HepG2 (cell line): ENCODE results near the gene PRICKLE2. TPM values are rescaled to one million over a fixed set of nuclear protein-coding genes. Genes with fewer than 3 reads are reported as not detected.

Experiments
- ATAC-seq: fragments of 200-7000 bp; cut with Tn5 transposase; 3 replicates; pipeline ENCODE4 v1.9.1; 2020; ENCODE audit warnings: mild to moderate bottlenecking, moderate library complexity
- BruUV-seq: library from RNA; stranded (reverse); fragments of 400-500 nt; replicated peaks from 2 replicates; lab custom pipeline; 2021; lab: Mats Ljungman, UMichigan
- CTCF ChIA-PET: fragments of 300-600 bp; formaldehyde crosslinking; extraction: SDS; loops from one replicate; lab custom pipeline; 2021; ENCODE audit warnings: low total read pairs, inconsistent platforms, low intra/inter-chr PET ratio; lab: Yijun Ruan, JAX
- POLR2A ChIA-PET: fragments of 350-600 bp; sonication (Branson Sonifier 250); formaldehyde crosslinking; loops from one replicate; lab custom pipeline; 2020; ENCODE audit warnings: antibody characterized with exemption, inconsistent platforms; lab: Yijun Ruan, JAX
- DNase-seq: peaks from one replicate; pipeline ENCODE4 v3.0.0-alpha.2; 2015; ENCODE audit warnings: low spot score
- FAIRE-seq: peaks from 3 replicates; lab custom pipeline; 2011; peaks lifted over from hg19 to GRCh38; lab: Jason Lieb, UNC
- H2AFZ ChIP-seq: one replicate; pipeline ENCODE4 v1.6.1; 2011; ENCODE audit warnings: low read length, inconsistent platforms
- H3K27ac ChIP-seq: fragments of 300-600 bp; 3 replicates; pipeline ENCODE4 v1.8.0; 2011; ENCODE audit warnings: mixed run types, mild to moderate bottlenecking, mixed read lengths, low read length, inconsistent platforms; ENCODE audit not compliant: insufficient read depth; ENCODE audit errors: extremely low read length
- H3K27me3 ChIP-seq, 2 experiments: fragments of 200-600 bp in 1 of 2; 2 replicates in 1 of 2; 3 replicates in 1 of 2; pipeline versions ENCODE4 v1.6.0 to v1.8.0; 2011; ENCODE audit warnings: low read length in 2 of 2, mild to moderate bottlenecking in 2 of 2, moderate library complexity in 2 of 2, inconsistent platforms in 1 of 2; ENCODE audit not compliant: insufficient read depth in 2 of 2, control insufficient read depth in 1 of 2
- H3K36me3 ChIP-seq, 2 experiments: fragments of 200-600 bp in 1 of 2; replicated peaks in 1 of 2; 2 replicates in 1 of 2; 3 replicates in 1 of 2; pipeline versions ENCODE4 v1.5.1 to v1.8.0; 2011; ENCODE audit warnings: low read length in 2 of 2, inconsistent platforms in 1 of 2; ENCODE audit not compliant: insufficient read depth in 2 of 2, control insufficient read depth in 1 of 2
- H3K4me1 ChIP-seq: 2 replicates; pipeline ENCODE4 v1.5.1; 2012; ENCODE audit warnings: low read length, inconsistent platforms; ENCODE audit not compliant: insufficient read depth
- H3K4me2 ChIP-seq: 2 replicates; pipeline ENCODE4 v1.6.0; 2011; ENCODE audit warnings: low read depth, low read length, inconsistent platforms
- H3K4me3 ChIP-seq, 3 experiments: fragments of 200-600 bp in 1 of 3; sonication (generic), shearing (Covaris generic) in 1 of 3; replicated peaks in 1 of 3; 2 replicates each; pipeline ENCODE4 v1.5.1; 2011 to 2016; ENCODE audit warnings: low read length in 3 of 3, inconsistent platforms in 2 of 3, low read depth in 2 of 3, mild to moderate bottlenecking in 2 of 3, control low read depth in 1 of 3, mixed read lengths in 1 of 3; ENCODE audit not compliant: insufficient read depth in 1 of 3
- H3K79me2 ChIP-seq: one replicate; pipeline ENCODE4 v1.6.1; 2011; ENCODE audit warnings: low read length, inconsistent platforms; ENCODE audit not compliant: insufficient read depth
- H3K9ac ChIP-seq: 2 replicates; pipeline ENCODE4 v1.6.0; 2011; ENCODE audit warnings: mild to moderate bottlenecking, low read depth, low read length, inconsistent platforms; ENCODE audit not compliant: insufficient read depth
- H3K9me3 ChIP-seq: 2 replicates; pipeline ENCODE4 v1.5.1; 2012; ENCODE audit warnings: mild to moderate bottlenecking, low read length
- H4K20me1 ChIP-seq: 2 replicates; pipeline ENCODE4 v1.6.0; 2011; ENCODE audit warnings: inconsistent platforms, mild to moderate bottlenecking, low read length, moderate library complexity; ENCODE audit not compliant: insufficient read depth
- ARID3A ChIP-seq: IDR thresholded peaks from 2 replicates; pipeline ENCODE4 v1.6.1; 2012; ENCODE audit warnings: low read depth, low read length, improper control_type of control experiment
- CENPT ChIP-seq: sonication (generic); formaldehyde crosslinking; IDR thresholded peaks from 2 replicates; pipeline ENCODE4 v1.8.0; 2022; ENCODE audit warnings: low read depth, mild to moderate bottlenecking, moderate library complexity, missing genetic modification reagents
- DPF2 ChIP-seq: sonication (generic); formaldehyde crosslinking; IDR thresholded peaks from 2 replicates; pipeline ENCODE4 v1.4.0; 2020; ENCODE audit warnings: mild to moderate bottlenecking, low read depth, missing genetic modification reagents, borderline replicate concordance
- ISX ChIP-seq: sonication (generic); formaldehyde crosslinking; conservative IDR thresholded peaks from 2 replicates; pipeline ENCODE4 v1.5.0; 2020; ENCODE audit warnings: missing genetic modification reagents
- LRRFIP1 ChIP-seq: sonication (generic); formaldehyde crosslinking; conservative IDR thresholded peaks from 2 replicates; pipeline ENCODE4 v1.4.0; 2020; ENCODE audit warnings: missing genetic modification reagents
- PPARG ChIP-seq: conservative IDR thresholded peaks from 2 replicates; pipeline ENCODE4 v1.6.1; 2016; ENCODE audit warnings: missing biosample characterization, missing genetic modification reagents
- THAP9 ChIP-seq: sonication (generic); formaldehyde crosslinking; IDR thresholded peaks from 2 replicates; pipeline ENCODE4; 2020; ENCODE audit warnings: missing genetic modification reagents, mild to moderate bottlenecking, borderline replicate concordance
- ZBTB42 ChIP-seq: sonication (generic); formaldehyde crosslinking; IDR thresholded peaks from 2 replicates; pipeline ENCODE4 v1.5.0; 2020; ENCODE audit warnings: mild to moderate bottlenecking, missing genetic modification reagents
- ZMYM2 ChIP-seq: sonication (generic); formaldehyde crosslinking; IDR thresholded peaks from 2 replicates; pipeline ENCODE4 v1.8.0; 2022; ENCODE audit warnings: mild to moderate bottlenecking, missing genetic modification reagents
- ZNF367 ChIP-seq: sonication (generic); formaldehyde crosslinking; IDR thresholded peaks from 2 replicates; pipeline ENCODE4 v1.4.0; 2020; ENCODE audit warnings: missing genetic modification reagents, borderline replicate concordance
- ZNF572 ChIP-seq: sonication (generic); formaldehyde crosslinking; IDR thresholded peaks from 2 replicates; pipeline ENCODE4 v1.5.1; 2020; ENCODE audit warnings: mild to moderate bottlenecking, missing genetic modification reagents
- ZSCAN30 ChIP-seq: sonication (generic); formaldehyde crosslinking; IDR thresholded peaks from 2 replicates; pipeline ENCODE4 v1.5.0; 2020; ENCODE audit warnings: mild to moderate bottlenecking, missing genetic modification reagents
- WGBS: methylation state at CpG from one replicate; pipeline ENCODE4 v1.1.6; 2017; ENCODE audit warnings: low lambda C conversion rate; 5-methylcytosine and 5-hydroxymethylcytosine counted together
- in situ Hi-C: cut with HindIII; loops from 2 replicates; pipeline ENCODE4 v1.10.0; 2017; ENCODE audit warnings: low pct_unique_long_range_greater_than_20kb; ENCODE audit not compliant: extremely low pct_ligation_motif_present
- intact Hi-C: fragments of 100-400 bp; cut with micrococcal nuclease; formaldehyde crosslinking; loops from one replicate; pipeline ENCODE4 v1.10.0; 2022; ENCODE audit not compliant: unreplicated experiment
- polyA plus RNA-seq, 8 experiments: library from polyadenylated mRNA; depleted of rRNA in 3 of 8; stranded (reverse) in 7 of 8; unstranded in 1 of 8; fragments of >200 nt; fragmentation: Illumina TruSeq in 4 of 8; extraction: Trizol in 4 of 8; gene quantifications; 2 replicates each; pipeline versions ENCODE4 v1.2.1 to v1.2.3, GENCODE V29; 2011 to 2016; ENCODE audit warnings: low read depth in 4 of 8, missing spikeins in 1 of 8, mixed read lengths in 1 of 8; ENCODE audit not compliant: insufficient read depth in 1 of 8
- total RNA-seq, 5 experiments: library from RNA; depleted of rRNA; stranded (reverse); fragments of >200 nt; fragmentation: Illumina TruSeq; extraction: Trizol; gene quantifications; 2 replicates each; pipeline ENCODE4 v1.2.3, GENCODE V29; 2016; ENCODE audit warnings: low read depth in 1 of 5
- TF ChIP-seq, protein P1 (sequence below): sonication (generic); formaldehyde crosslinking; IDR thresholded peaks from 2 replicates; pipeline ENCODE4 v1.4.0; 2020; ENCODE audit warnings: missing genetic modification reagents, mild to moderate bottlenecking, borderline replicate concordance
- TF ChIP-seq, protein P2 (sequence below): sonication (generic); formaldehyde crosslinking; IDR thresholded peaks from 2 replicates; pipeline ENCODE4 v1.8.1; 2023; ENCODE audit warnings: missing genetic modification reagents, inconsistent platforms, borderline replicate concordance

The PRICKLE2 gene
- total and polyA plus RNA-seq, 2 of the 13 experiments (the other 11 are each of a cell fraction or from before 2014, with no cell fraction given) = 0.01 to 0.07 TPM

DNA sequence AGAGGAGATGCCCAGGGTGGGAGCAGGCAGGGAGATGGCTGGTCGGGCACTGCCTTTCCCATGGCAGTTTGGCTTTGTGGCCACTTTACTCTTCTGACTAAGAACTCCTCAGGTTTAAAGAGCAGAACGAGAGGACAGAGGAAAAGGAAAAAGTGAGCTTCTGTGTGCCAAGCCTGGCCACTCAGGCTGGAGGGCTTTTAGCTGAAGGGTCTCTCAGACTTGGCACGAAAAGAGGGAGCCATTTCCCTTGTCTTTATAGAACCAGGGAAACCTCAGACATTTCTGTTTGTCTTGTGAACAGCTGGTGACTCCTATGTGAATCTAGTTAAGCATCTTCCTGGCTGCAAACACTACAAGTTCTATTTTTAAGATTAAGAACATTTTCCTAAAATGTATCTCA lies 178.7 kb downstream of the PRICKLE2 start:
- no peak overlapping the region for H3K4me3 ChIP-seq
- no peaks in the 10 kb centered on the region for H3K36me3 ChIP-seq
- H3K79me2 ChIP-seq = no peaks in the 10 kb centered on the region
- ATAC-seq (no peak), DNase-seq (no peak), FAIRE-seq (no peak)
- ChIA-PET CTCF (no interaction called here), POLR2A (no interaction called here)
- intact Hi-C loops = no loop called here
- H4K20me1 ChIP-seq = no peaks in the 10 kb centered on the region
- H3K4me1 ChIP-seq = no peaks in the 10 kb centered on the region
- no peaks in the 10 kb centered on the region for H3K9me3 ChIP-seq
- 0 out of 5 replicates have a peak, but pooled peaks cover 0 to 4% of the 10 kb centered on the region in 2 experiments for H3K27me3 ChIP-seq
- no peak overlapping the region for H2AFZ ChIP-seq
- BruUV-seq = no TSS peak
- H3K27ac ChIP-seq = no peak overlapping the region
- no peak overlapping the region for H3K9ac ChIP-seq
- H3K4me2 ChIP-seq = no peak overlapping the region
- WGBS = 3% methylated on average over 3 of the region's 3 CpGs
- in situ Hi-C loops = no loop called here
- no peak for TF ChIP-seq ZMYM2 (CRISPR knock-in tag)
- no peak for TF ChIP-seq ZSCAN30 (CRISPR knock-in tag)
- TF ChIP-seq LRRFIP1 (CRISPR knock-in tag) = no peak
- TF ChIP-seq CENPT (CRISPR knock-in tag) = no peak
- TF ChIP-seq ARID3A = no peak
- no peak for TF ChIP-seq ZNF367 (CRISPR knock-in tag)
- TF ChIP-seq THAP9 (CRISPR knock-in tag) = no peak
- TF ChIP-seq, protein P1, sequence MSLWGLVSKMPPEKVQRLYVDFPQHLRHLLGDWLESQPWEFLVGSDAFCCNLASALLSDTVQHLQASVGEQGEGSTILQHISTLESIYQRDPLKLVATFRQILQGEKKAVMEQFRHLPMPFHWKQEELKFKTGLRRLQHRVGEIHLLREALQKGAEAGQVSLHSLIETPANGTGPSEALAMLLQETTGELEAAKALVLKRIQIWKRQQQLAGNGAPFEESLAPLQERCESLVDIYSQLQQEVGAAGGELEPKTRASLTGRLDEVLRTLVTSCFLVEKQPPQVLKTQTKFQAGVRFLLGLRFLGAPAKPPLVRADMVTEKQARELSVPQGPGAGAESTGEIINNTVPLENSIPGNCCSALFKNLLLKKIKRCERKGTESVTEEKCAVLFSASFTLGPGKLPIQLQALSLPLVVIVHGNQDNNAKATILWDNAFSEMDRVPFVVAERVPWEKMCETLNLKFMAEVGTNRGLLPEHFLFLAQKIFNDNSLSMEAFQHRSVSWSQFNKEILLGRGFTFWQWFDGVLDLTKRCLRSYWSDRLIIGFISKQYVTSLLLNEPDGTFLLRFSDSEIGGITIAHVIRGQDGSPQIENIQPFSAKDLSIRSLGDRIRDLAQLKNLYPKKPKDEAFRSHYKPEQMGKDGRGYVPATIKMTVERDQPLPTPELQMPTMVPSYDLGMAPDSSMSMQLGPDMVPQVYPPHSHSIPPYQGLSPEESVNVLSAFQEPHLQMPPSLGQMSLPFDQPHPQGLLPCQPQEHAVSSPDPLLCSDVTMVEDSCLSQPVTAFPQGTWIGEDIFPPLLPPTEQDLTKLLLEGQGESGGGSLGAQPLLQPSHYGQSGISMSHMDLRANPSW = no peak
- TF ChIP-seq DPF2 (CRISPR knock-in tag) = no peak
- no peak for TF ChIP-seq ZBTB42 (CRISPR knock-in tag)
- TF ChIP-seq ISX (CRISPR knock-in tag) = no peak
- TF ChIP-seq, protein P2, sequence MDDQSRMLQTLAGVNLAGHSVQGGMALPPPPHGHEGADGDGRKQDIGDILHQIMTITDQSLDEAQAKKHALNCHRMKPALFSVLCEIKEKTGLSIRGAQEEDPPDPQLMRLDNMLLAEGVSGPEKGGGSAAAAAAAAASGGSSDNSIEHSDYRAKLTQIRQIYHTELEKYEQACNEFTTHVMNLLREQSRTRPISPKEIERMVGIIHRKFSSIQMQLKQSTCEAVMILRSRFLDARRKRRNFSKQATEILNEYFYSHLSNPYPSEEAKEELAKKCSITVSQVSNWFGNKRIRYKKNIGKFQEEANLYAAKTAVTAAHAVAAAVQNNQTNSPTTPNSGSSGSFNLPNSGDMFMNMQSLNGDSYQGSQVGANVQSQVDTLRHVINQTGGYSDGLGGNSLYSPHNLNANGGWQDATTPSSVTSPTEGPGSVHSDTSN = no peak
- TF ChIP-seq ZNF572 (CRISPR knock-in tag) = no peak
- no peak for TF ChIP-seq PPARG (CRISPR knock-in tag)
